ENCODE results near the gene COL4A2.

- TF ChIP-seq MAX (IDR thresholded peaks at IDR 0.05) (no peak), REST (IDR thresholded peaks at IDR 0.05; ENCODE audit: low read depth) (no peak)
These were observed 198.5 kb downstream of the COL4A2 start for GRCh38 chr13:110505594-110505993.
